K562 (cell line): Measurements from ENCODE around the gene BMP2K. TPM values are rescaled to one million over a fixed set of nuclear protein-coding genes. Genes with fewer than 3 reads are reported as not detected.

Experiments
- ATAC-seq: fragments of 200-7000 bp; cut with Tn5 transposase; 3 replicates; pipeline ENCODE4 v1.9.1; 2020; ENCODE audit warnings: moderate library complexity
- BruUV-seq: library from RNA; stranded (reverse); fragments of 400-500 nt; replicated peaks from 2 replicates; lab custom pipeline; 2021; lab: Mats Ljungman, UMichigan
- CTCF ChIA-PET: fragments of 300-600 bp; formaldehyde crosslinking; extraction: SDS; loops from one replicate; lab custom pipeline; 2021; ENCODE audit warnings: low intra/inter-chr PET ratio; lab: Yijun Ruan, JAX
- POLR2A ChIA-PET: fragments of 300-600, 350-650 bp; sonication (Branson Sonifier 250); formaldehyde crosslinking; extraction: SDS; loops from one replicate; lab custom pipeline; 2021; ENCODE audit warnings: antibody characterized with exemption, inconsistent platforms; lab: Yijun Ruan, JAX
- DNase-seq, 4 experiments: peaks; one replicate each; pipeline versions ENCODE4 v3.0.0 to v3.0.0-alpha.2; 2011 to 2018; ENCODE audit warnings: low spot score in 3 of 4, mixed read lengths in 3 of 4; ENCODE audit errors: extremely low read depth in 1 of 4
- FAIRE-seq: peaks from 2 replicates; lab custom pipeline; 2011; peaks lifted over from hg19 to GRCh38; lab: Jason Lieb, UNC
- H2AFZ ChIP-seq: 2 replicates; pipeline ENCODE4 v1.6.0; 2011; ENCODE audit warnings: low read depth, low read length, control low read depth, inconsistent platforms
- H3K27ac ChIP-seq: fragments of 200-600 bp; 3 replicates; pipeline ENCODE4 v1.8.0; 2011; ENCODE audit warnings: low read depth, mild to moderate bottlenecking, control low read depth, inconsistent platforms, low read length, moderate library complexity, mixed read lengths; ENCODE audit errors: extremely low read depth
- H3K27me3 ChIP-seq, 2 experiments: fragments of 300-600 bp in 1 of 2; 2 replicates in 1 of 2; 3 replicates in 1 of 2; pipeline versions ENCODE4 v1.6.0 to v1.8.0; 2011; ENCODE audit warnings: inconsistent platforms in 2 of 2, low read length in 2 of 2, mild to moderate bottlenecking in 1 of 2, mixed read lengths in 1 of 2, moderate library complexity in 1 of 2; ENCODE audit not compliant: control insufficient read depth in 2 of 2, insufficient read depth in 2 of 2
- H3K36me3 ChIP-seq: fragments of 300-600 bp; 3 replicates; pipeline ENCODE4 v1.8.0; 2011; ENCODE audit warnings: mild to moderate bottlenecking, low read length, inconsistent platforms; ENCODE audit not compliant: control insufficient read depth, insufficient read depth
- H3K4me1 ChIP-seq, 2 experiments: fragments of 200-600 bp in 1 of 2; replicated peaks in 1 of 2; 2 replicates in 1 of 2; 3 replicates in 1 of 2; pipeline versions ENCODE4 v1.5.1 to v1.8.0; 2011; ENCODE audit warnings: inconsistent platforms in 2 of 2, low read length in 2 of 2, mild to moderate bottlenecking in 1 of 2, mixed read lengths in 1 of 2, moderate library complexity in 1 of 2; ENCODE audit not compliant: control insufficient read depth in 2 of 2, insufficient read depth in 2 of 2
- H3K4me2 ChIP-seq: 2 replicates; pipeline ENCODE4 v1.6.1; 2011; ENCODE audit warnings: low read length, control low read depth, inconsistent platforms, mixed read lengths; ENCODE audit not compliant: insufficient read depth
- H3K4me3 ChIP-seq: fragments of 200-600 bp; sonication (generic), shearing (Covaris generic); 2 replicates; pipeline ENCODE4 v1.5.1; 2016; ENCODE audit warnings: control low read depth, inconsistent platforms
- H3K79me2 ChIP-seq: fragments of 200-600 bp; 3 replicates; pipeline ENCODE4 v1.8.0; 2011; ENCODE audit warnings: low read length, inconsistent platforms; ENCODE audit not compliant: control insufficient read depth, insufficient read depth
- H3K9ac ChIP-seq, 2 experiments: 2 replicates each; pipeline versions ENCODE4 v1.6.0 to v1.6.1; 2011; ENCODE audit warnings: low read depth in 2 of 2, low read length in 2 of 2, control low read depth in 1 of 2, inconsistent platforms in 1 of 2, mild to moderate bottlenecking in 1 of 2, mixed read lengths in 1 of 2; ENCODE audit not compliant: insufficient read depth in 1 of 2
- H3K9me1 ChIP-seq: one replicate; pipeline ENCODE4 v1.6.0; 2011; ENCODE audit warnings: inconsistent platforms, mild to moderate bottlenecking, low read length, moderate library complexity; ENCODE audit not compliant: control insufficient read depth, insufficient read depth
- H3K9me3 ChIP-seq: replicated peaks from 2 replicates; pipeline ENCODE4 v1.5.1; 2011; ENCODE audit warnings: low read depth, low read length, inconsistent platforms; ENCODE audit not compliant: control insufficient read depth, insufficient read depth
- H4K20me1 ChIP-seq: replicated peaks from 2 replicates; pipeline ENCODE4 v1.6.1; 2011; ENCODE audit warnings: low read length, inconsistent platforms, mixed read lengths; ENCODE audit not compliant: control insufficient read depth, insufficient read depth
- HNRNPUL1 ChIP-seq: fragments of 200-400 bp; formaldehyde crosslinking; IDR thresholded peaks from 2 replicates; pipeline ENCODE4 v1.6.1; 2017; ENCODE audit warnings: low read length
- KLF1 ChIP-seq: fragments of 450-650 bp; IDR thresholded peaks from 2 replicates; pipeline ENCODE4 v1.6.1; 2016; ENCODE audit warnings: missing genetic modification characterization, missing compliant biosample characterization
- WGBS: fragments of 100-300 bp; shearing (Covaris generic); methylation state at CpG from one replicate; pipeline ENCODE4 v1.1.6; 2016; ENCODE audit warnings: low coverage, mixed read lengths; ENCODE audit not compliant: insufficient coverage; ENCODE audit errors: missing lambda C conversion rate; 5-methylcytosine and 5-hydroxymethylcytosine counted together
- in situ Hi-C: fragments of 300-500 bp; cut with MboI; formaldehyde crosslinking; loops from 4 replicates; pipeline ENCODE4 v1.15.0; 2018; ENCODE audit warnings: inconsistent platforms, mixed read lengths
- intact Hi-C: fragments of 100-400 bp; cut with micrococcal nuclease; formaldehyde crosslinking; loops from 2 replicates; pipeline ENCODE4 v1.14.2; 2022
- polyA plus RNA-seq, 8 experiments: library from polyadenylated mRNA; depleted of rRNA in 4 of 8; stranded (reverse) in 5 of 8; unstranded in 3 of 8; fragments of >200 nt; fragmentation: Nextera tagmentation in 2 of 8; fragmentation: Illumina TruSeq in 1 of 8; extraction: Ambion mirVana in 2 of 8; extraction: Trizol in 1 of 8; gene quantifications; 2 replicates each; pipeline versions ENCODE4 v1.2.1 to v1.2.3, GENCODE V29; 2011 to 2014; ENCODE audit warnings: inconsistent platforms in 1 of 8, missing spikeins in 1 of 8
- total RNA-seq, 7 experiments: library from RNA; depleted of rRNA in 6 of 7; stranded (reverse); fragments of >200 nt in 6 of 7; fragmentation: Illumina TruSeq in 2 of 7; extraction: Trizol in 2 of 7; gene quantifications; 2 replicates each; pipeline versions ENCODE4 v1.2.1 to v1.2.3, GENCODE V29; 2011 to 2021; ENCODE audit warnings: low replicate concordance in 1 of 7
- TF ChIP-seq, protein P1 (sequence below): fragments of 200-800 bp; sonication (Bioruptor generic); IDR thresholded peaks from 2 replicates; pipeline ENCODE4 v1.6.1; 2016; ENCODE audit warnings: missing genetic modification characterization, missing compliant biosample characterization

The BMP2K gene
- total and polyA plus RNA-seq, 9 of the 15 experiments (the other 6 are each of a cell fraction or from before 2014, with no cell fraction given) = 17.0 to 217 (median 104) TPM

DNA sequence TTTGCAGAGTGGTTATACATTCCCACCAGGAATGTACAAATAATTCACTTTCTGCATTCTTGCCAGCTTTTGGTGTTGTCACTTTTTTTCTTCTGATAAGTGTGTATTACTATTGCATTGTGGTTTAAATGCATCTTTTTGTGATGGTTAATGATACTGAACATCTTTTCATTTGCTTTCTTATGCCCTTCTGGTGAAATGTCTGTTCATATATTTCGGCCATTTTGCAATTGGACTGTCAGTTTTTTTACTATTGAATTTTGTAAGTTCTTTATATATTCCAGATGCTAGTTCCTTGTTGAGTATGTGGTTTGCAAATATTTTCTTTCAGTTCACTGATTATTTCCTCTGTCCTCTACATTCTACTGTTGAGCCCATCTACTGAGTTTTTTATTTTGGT is 19.4 kb upstream of the BMP2K start:
- ChIA-PET POLR2A (interaction anchor here (0.6 kb wide), 1 partner anchor 158 kb away, joined by 3 read pairs; no protein-coding TSS in a partner anchor), CTCF (no interaction called here)
- no TSS peak for BruUV-seq
- 75% methylated on average over 1 of the region's 1 CpG for WGBS
- intact Hi-C loops = no loop called here
- Histone ChIP-seq H3K9me1 (no peaks in the 10 kb centered on the region), H3K27me3 (no peaks in the 10 kb centered on the region), H3K4me3 (no peak overlapping the region), H3K9ac (no peak overlapping the region), H3K36me3 (no peaks in the 10 kb centered on the region), H3K4me1 (no peaks in the 10 kb centered on the region), H3K4me2 (no peak overlapping the region), H3K27ac (no peak overlapping the region), H2AFZ (no peak overlapping the region), H4K20me1 (no peaks in the 10 kb centered on the region), H3K9me3 (no peaks in the 10 kb centered on the region), H3K79me2 (no peaks in the 10 kb centered on the region)
- FAIRE-seq (no peak), DNase-seq (no peak), ATAC-seq (no peak)
- in situ Hi-C loops = no loop called here
- TF ChIP-seq, protein P1, sequence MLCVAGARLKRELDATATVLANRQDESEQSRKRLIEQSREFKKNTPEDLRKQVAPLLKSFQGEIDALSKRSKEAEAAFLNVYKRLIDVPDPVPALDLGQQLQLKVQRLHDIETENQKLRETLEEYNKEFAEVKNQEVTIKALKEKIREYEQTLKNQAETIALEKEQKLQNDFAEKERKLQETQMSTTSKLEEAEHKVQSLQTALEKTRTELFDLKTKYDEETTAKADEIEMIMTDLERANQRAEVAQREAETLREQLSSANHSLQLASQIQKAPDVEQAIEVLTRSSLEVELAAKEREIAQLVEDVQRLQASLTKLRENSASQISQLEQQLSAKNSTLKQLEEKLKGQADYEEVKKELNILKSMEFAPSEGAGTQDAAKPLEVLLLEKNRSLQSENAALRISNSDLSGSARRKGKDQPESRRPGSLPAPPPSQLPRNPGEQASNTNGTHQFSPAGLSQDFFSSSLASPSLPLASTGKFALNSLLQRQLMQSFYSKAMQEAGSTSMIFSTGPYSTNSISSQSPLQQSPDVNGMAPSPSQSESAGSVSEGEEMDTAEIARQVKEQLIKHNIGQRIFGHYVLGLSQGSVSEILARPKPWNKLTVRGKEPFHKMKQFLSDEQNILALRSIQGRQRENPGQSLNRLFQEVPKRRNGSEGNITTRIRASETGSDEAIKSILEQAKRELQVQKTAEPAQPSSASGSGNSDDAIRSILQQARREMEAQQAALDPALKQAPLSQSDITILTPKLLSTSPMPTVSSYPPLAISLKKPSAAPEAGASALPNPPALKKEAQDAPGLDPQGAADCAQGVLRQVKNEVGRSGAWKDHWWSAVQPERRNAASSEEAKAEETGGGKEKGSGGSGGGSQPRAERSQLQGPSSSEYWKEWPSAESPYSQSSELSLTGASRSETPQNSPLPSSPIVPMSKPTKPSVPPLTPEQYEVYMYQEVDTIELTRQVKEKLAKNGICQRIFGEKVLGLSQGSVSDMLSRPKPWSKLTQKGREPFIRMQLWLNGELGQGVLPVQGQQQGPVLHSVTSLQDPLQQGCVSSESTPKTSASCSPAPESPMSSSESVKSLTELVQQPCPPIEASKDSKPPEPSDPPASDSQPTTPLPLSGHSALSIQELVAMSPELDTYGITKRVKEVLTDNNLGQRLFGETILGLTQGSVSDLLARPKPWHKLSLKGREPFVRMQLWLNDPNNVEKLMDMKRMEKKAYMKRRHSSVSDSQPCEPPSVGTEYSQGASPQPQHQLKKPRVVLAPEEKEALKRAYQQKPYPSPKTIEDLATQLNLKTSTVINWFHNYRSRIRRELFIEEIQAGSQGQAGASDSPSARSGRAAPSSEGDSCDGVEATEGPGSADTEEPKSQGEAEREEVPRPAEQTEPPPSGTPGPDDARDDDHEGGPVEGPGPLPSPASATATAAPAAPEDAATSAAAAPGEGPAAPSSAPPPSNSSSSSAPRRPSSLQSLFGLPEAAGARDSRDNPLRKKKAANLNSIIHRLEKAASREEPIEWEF (CRISPR knock-in tag) = no peak
- TF ChIP-seq HNRNPUL1 = no peak
- no peak for TF ChIP-seq KLF1 (tag)
